Cardiac fibroblast (primary cell): Measurements from ENCODE around the gene KCNQ5.

Experiments
- DNase-seq, 2 donors: peaks; one replicate each; pipeline versions ENCODE4 v3.0.0 to v3.0.0-alpha.2; 2010; ENCODE audit warnings: low read depth in 2 of 2
- H3K4me3 ChIP-seq, 2 donors: replicated peaks in 1 of 2; 1 replicate in 1 of 2; 2 replicates in 1 of 2; pipeline ENCODE4 v1.5.1; 2011; ENCODE audit warnings: low read depth in 2 of 2, low read length in 2 of 2, mild to moderate bottlenecking in 2 of 2, moderate library complexity in 1 of 2
- TF ChIP-seq, protein P1 (sequence below): IDR thresholded peaks from one replicate; pipeline ENCODE4 v1.5.1; 2011; ENCODE audit warnings: low read depth, mild to moderate bottlenecking, low read length, inconsistent platforms

Gene KCNQ5

DNA sequence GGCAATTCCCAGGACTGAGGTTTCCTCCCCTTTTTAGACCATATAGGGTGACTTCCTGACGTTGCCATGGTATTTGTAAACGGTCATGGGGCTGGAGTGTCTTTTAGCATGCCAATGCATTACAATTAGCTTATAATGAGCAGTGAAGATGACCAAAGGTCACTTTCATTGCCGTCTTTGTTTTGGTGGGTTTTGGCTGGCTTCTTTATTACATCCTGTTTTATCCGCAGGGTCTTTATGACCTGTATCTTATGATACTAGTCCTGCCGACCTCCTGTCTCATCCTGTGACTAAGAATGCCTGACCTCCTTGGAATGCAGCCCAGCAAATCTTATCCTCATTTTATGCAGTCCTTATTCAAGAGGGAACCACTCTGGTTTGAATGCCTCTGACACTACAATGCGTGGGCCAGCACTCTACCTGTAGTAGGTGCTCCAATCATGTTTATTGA is 190.1 kb downstream of the KCNQ5 start:
- TF ChIP-seq, protein P1, sequence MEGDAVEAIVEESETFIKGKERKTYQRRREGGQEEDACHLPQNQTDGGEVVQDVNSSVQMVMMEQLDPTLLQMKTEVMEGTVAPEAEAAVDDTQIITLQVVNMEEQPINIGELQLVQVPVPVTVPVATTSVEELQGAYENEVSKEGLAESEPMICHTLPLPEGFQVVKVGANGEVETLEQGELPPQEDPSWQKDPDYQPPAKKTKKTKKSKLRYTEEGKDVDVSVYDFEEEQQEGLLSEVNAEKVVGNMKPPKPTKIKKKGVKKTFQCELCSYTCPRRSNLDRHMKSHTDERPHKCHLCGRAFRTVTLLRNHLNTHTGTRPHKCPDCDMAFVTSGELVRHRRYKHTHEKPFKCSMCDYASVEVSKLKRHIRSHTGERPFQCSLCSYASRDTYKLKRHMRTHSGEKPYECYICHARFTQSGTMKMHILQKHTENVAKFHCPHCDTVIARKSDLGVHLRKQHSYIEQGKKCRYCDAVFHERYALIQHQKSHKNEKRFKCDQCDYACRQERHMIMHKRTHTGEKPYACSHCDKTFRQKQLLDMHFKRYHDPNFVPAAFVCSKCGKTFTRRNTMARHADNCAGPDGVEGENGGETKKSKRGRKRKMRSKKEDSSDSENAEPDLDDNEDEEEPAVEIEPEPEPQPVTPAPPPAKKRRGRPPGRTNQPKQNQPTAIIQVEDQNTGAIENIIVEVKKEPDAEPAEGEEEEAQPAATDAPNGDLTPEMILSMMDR = no peak
- DNase-seq = peak; percentile 23 to 58
- no peak overlapping the region for H3K4me3 ChIP-seq

DNA sequence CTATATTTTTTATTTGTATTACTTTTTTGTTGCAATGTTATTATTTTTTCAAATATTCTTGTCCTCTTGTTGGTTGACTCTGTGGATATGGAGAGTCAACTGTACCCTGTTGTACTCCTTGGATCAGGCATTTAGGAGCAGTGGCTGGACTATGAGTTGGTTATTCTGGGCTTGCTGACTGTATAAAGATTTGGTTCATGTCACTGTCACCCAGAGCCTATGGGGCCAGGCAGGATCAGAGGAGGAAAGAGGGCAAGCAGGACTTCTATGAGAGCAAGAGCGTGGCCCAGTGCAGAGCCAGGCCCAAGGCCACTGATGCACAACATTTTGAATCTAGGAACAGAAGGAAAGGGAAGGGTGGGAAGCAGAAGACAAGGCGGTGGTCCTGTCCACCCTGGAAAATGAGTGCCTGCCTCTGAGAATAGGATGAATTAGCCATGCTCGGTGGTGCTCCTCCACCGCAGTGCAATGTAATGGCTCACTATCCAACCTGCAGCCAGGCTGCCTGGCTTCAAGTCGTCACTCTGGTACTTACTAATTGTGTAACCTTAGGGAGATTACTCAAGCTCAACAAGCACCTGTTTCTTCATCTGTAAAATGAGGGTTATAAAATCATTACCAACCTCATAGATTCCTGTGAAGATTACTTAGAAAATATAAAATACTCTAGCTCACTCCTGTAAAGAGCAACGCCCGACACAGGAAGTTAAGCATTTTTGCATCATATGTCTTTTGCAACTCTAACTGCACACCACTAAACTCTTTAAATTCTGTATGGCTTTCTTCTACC is 192.1 kb downstream of the KCNQ5 start:
- H3K4me3 ChIP-seq = no peak overlapping the region
- no peak for DNase-seq
- TF ChIP-seq, protein P1 = no peak

DNA sequence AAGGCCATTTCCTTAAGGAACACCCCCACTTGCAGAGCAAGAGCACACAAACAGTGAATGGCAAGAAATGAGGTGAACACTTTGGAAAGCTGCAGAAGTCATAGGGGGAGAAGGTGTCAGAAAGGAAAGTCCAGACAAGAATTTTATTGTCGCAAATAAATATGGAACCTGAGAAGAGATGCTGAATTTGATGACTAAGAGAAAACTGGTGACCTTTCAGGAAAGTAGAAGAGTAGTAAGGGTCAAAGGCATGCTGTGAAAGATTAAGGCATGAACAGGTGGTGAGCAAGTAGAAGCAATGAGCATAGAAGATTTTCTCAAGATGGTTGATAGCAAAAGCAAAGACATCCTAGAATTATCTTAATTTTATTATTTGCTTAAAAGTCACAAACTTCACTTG is 194.2 kb downstream of the KCNQ5 start:
- no peak for DNase-seq

DNA sequence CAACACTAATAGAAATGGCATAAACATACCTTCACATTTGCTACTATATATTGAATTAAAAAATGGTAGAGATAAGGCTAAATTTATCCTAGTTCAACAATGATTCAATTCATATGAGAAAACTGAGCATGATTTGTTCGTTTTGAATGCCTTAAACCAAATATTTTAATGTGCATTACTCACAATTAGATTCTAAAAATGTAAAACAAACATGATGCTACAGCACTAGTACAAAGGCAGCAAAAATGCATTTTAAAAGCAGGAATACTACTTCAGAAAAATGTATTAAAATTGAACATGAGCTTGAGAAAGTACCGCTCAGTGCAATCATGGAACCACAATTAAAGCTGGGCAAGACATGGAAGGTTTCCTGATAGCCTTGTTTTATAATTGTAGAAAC is 195.3 kb downstream of the KCNQ5 start:
- no peak overlapping the region for H3K4me3 ChIP-seq
- TF ChIP-seq, protein P1 = no peak
- no peak for DNase-seq

More for the DNA sequence above, 194.2 kb downstream of the KCNQ5 start:
- no peak overlapping the region for H3K4me3 ChIP-seq
- TF ChIP-seq, protein P1 = no peak

DNA sequence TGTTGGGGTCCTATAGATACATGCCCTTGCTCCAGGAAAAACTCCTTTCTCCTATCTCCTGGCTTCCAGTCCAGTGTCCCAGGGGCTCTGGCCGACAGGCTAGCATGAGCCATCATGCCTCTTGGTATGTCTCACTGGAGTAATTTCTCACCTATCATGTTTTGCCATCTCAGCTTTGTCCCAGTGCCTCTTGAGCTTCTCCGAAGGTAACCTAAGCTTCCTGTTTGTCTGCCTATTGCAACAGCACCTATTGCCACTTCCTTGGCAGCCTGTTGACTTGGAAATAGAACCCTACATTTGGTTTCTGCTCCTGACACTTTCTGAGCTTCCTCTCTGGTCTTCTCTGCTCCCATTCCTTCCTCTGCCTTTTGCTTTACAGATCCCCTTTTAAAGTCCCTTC is 197.7 kb downstream of the KCNQ5 start:
- no peak for DNase-seq
- TF ChIP-seq, protein P1 = no peak
- no peak overlapping the region for H3K4me3 ChIP-seq

DNA sequence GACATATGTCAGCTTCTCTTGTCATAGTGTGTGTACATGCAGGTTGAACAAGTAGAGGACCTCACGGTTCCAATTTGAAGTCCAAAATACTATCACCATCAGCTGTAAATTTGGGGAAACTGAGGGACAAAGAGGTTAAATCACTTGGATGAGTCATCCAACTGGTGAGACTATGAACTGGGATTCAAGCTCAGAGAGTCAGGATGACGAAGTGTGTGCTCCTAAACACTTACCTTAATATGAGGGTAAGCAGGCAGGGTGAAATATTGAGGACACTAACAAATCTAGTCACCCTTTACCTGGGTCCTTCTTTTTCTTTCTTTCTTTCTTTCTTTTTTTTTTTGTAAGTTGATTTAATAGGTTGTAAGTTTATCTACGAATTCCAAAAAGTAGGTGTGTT is 198.3 kb downstream of the KCNQ5 start:
- TF ChIP-seq, protein P1 = no peak
- DNase-seq = no peak
- no peak overlapping the region for H3K4me3 ChIP-seq
